Activated naive CD4-positive, alpha-beta T cell treated with anti-CD3 and anti-CD28 coated beads for 36 hours (primary cell): ENCODE results near the gene ASB3. TPM values are rescaled to one million over a fixed set of nuclear protein-coding genes. Genes with fewer than 3 reads are reported as not detected.
"Not testable (repeated sequence)": the region's sequence is repeated elsewhere in the genome, so short reads cannot be mapped to it uniquely, and the experiment has no call there.

Experiments
- CTCF ChIA-PET: fragments of 350-600 bp; sonication (Branson Sonifier 250); formaldehyde crosslinking; loops from one replicate; lab custom pipeline; 2021; ENCODE audit warnings: antibody characterized with exemption; lab: Charles Lee
- DNase-seq: peaks from one replicate; pipeline ENCODE4 v3.0.0-alpha.2; 2020
- H3K27ac Mint-ChIP-seq: one replicate; pipeline ENCODE4 v1.8.0; 2021; ENCODE audit warnings: mild to moderate bottlenecking, mixed read lengths
- H3K27me3 Mint-ChIP-seq: one replicate; pipeline ENCODE4 v1.8.0; 2021; ENCODE audit warnings: low read depth, mixed read lengths
- H3K36me3 Mint-ChIP-seq: one replicate; pipeline ENCODE4 v1.8.0; 2021; ENCODE audit warnings: low read depth, mixed read lengths
- H3K4me1 Mint-ChIP-seq: one replicate; pipeline ENCODE4 v1.8.0; 2021; ENCODE audit warnings: low read depth, mixed read lengths
- H3K4me3 Mint-ChIP-seq: one replicate; pipeline ENCODE4 v1.8.0; 2021; ENCODE audit warnings: mild to moderate bottlenecking, moderate library complexity, mixed read lengths
- H3K9me3 Mint-ChIP-seq: one replicate; pipeline ENCODE4 v1.8.0; 2021; ENCODE audit warnings: mixed read lengths
- intact Hi-C: fragments of 100-400 bp; cut with micrococcal nuclease; formaldehyde crosslinking; loops from one replicate; pipeline ENCODE4 v1.15.1; 2023
- total RNA-seq, 2 experiments: library from RNA; stranded (reverse); gene quantifications; one replicate each; pipeline ENCODE4 v1.2.3, GENCODE V29; 2021

ASB3 gene
- total RNA-seq, 2 experiments from 2014 or later, result 17.2 to 19.1 TPM

DNA sequence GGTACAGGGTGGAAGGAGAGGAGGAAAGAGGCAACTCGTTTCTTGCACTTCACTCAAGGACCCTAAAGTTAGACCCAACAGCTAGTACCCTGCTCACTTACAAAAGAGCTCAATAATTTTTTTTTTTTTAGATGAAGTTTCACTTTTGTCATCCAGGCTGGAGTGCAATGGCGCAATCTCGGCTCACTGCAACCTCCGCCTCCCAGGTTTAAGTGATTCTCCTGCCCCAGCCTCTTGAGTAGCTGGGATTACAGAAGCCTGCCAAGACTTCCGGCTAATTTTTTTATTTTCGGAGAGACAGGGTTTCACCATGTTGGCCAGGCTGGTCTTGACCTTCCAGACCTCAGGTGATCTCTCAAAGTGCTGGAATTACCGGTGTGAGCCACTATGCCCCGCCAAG, 4.1 kb downstream of the ASB3 start:
- H3K9me3 Mint-ChIP-seq, result no peaks in the 10 kb centered on the region
- peaks cover 18% of the 10 kb centered on the region for H3K36me3 Mint-ChIP-seq
- DNase-seq, result no peak
- no peak overlapping the region for H3K27ac Mint-ChIP-seq
- CTCF ChIA-PET, result no interaction called here
- H3K4me3 Mint-ChIP-seq, result no peak overlapping the region
- H3K4me1 Mint-ChIP-seq, result peaks cover 43% of the 10 kb centered on the region
- intact Hi-C loops, result loop anchor here (10.0 kb wide), 3 partner anchors 492 to 1832 kb away; partner anchors contain the start of gene PPP4R3B
- H3K27me3 Mint-ChIP-seq, result no peaks in the 10 kb centered on the region

DNA sequence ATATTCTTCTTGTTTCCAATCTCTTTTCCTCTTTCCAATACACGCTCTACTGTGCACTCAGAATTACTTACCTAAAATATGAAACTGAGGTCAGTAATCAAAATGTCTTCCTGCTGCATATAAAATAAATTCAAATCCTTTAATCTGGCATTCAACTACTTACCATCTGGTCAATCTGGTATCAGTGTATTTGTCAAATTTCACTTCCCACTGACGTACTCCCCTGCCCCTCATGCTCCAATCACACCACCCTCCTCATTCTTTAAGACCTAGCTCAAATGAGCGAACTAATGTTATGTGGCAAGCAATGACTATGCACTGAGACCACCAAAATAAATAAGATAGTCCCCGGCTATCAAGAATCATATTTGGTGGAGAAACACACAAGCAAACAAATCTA, 6.7 kb downstream of the ASB3 start:
- Mint-ChIP-seq H3K27ac (no peak overlapping the region), H3K4me1 (peaks cover 45% of the 10 kb centered on the region), H3K4me3 (no peak overlapping the region), H3K36me3 (peaks cover 23% of the 10 kb centered on the region), H3K9me3 (no peaks in the 10 kb centered on the region), H3K27me3 (no peaks in the 10 kb centered on the region)
- CTCF ChIA-PET, result no interaction called here
- intact Hi-C loops, result loop anchor here (10.0 kb wide), 3 partner anchors 495 to 1835 kb away; partner anchors contain the start of gene PPP4R3B
- DNase-seq, result no peak

DNA sequence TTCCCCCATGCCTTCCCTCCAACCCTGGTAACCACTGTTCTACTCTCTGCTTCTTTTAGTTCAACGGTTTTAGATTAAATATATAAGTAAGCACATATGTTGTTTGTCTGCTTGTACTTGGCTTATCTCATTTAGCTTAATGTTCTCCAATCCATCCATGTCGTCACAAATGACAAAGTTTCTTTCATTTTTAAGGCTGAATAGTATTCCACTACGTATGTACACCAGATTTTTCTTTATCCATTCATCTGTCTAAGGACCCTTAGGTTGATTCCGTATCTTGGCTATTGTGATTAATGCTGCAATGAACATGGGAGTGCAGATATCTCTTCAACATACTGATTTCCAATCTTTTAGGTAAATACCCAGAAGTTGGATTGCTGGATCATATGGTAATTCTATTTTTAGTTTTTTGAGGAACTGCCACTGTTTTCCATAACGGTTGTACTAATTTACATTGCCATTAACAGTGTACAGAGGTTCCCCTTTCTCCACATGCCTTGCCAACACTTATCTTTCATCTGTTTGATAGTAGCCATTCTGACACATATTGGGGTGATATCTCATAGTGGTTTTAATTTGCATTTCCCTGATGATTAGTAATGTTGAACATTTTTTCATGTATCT, 8.1 kb downstream of the ASB3 start:
- no peak for DNase-seq
- peaks cover 25% of the 10 kb centered on the region for H3K36me3 Mint-ChIP-seq
- no peak overlapping the region for H3K4me3 Mint-ChIP-seq
- H3K27me3 Mint-ChIP-seq, result no peaks in the 10 kb centered on the region
- H3K9me3 Mint-ChIP-seq, result no peaks in the 10 kb centered on the region
- peaks cover 36% of the 10 kb centered on the region for H3K4me1 Mint-ChIP-seq
- H3K27ac Mint-ChIP-seq, result no peak overlapping the region
- CTCF ChIA-PET, result no interaction called here
- intact Hi-C loops, result no loop called here

DNA sequence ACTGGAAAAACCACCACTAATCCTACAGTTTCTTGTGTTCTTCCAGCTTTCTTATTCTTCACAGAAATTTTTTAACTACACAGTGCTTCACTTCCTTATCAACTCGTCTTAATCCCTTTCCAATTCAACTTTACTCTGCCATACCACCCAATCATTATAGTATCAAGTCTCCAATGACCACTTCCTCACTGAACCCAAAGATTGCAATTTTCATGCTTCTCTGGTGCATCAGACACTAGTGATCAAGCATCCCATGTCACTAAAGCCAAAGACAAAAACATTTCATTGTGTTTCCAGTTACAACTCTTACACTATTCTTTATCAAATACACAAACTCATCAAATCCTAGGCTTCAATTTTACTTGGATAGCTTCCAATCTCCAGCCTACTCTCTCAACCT, 9.6 kb downstream of the ASB3 start:
- intact Hi-C loops, result no loop called here
- Mint-ChIP-seq H3K27me3 (no peaks in the 10 kb centered on the region), H3K36me3 (peaks cover 27% of the 10 kb centered on the region), H3K27ac (peak overlapping the region; percentile 6), H3K9me3 (no peaks in the 10 kb centered on the region), H3K4me1 (peaks cover 31% of the 10 kb centered on the region), H3K4me3 (no peak overlapping the region)
- DNase-seq, result no peak
- CTCF ChIA-PET, result no interaction called here

DNA sequence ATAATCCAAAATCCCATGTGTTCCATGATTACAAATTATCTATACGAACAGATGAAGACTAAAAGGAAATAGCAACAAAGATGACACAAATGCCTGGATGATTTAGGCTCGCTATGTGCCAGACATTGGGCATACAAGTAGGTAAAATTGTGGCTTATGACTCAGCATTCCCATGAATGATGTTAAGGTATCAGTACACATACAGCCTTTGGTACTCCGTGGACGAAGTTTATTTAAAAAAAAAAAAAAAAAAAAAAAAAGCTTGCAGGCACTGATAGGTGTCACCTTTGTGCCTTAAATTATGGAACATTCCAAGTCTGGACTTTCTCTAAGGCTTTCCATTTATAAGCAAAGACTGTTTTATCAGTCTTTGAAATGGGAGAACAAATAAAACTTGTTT, 16.5 kb downstream of the ASB3 start:
- peaks cover 30% of the 10 kb centered on the region for H3K4me1 Mint-ChIP-seq
- H3K27me3 Mint-ChIP-seq, result no peaks in the 10 kb centered on the region
- no peak for DNase-seq
- intact Hi-C loops, result no loop called here
- no peak overlapping the region for H3K4me3 Mint-ChIP-seq
- H3K9me3 Mint-ChIP-seq, result peaks cover 1% of the 10 kb centered on the region
- CTCF ChIA-PET, result interaction anchor here (0.7 kb wide), 1 partner anchor 53 kb away, joined by 3 read pairs; no protein-coding TSS in a partner anchor
- peaks cover 16% of the 10 kb centered on the region for H3K36me3 Mint-ChIP-seq
- H3K27ac Mint-ChIP-seq, result peak overlapping the region; percentile 50

DNA sequence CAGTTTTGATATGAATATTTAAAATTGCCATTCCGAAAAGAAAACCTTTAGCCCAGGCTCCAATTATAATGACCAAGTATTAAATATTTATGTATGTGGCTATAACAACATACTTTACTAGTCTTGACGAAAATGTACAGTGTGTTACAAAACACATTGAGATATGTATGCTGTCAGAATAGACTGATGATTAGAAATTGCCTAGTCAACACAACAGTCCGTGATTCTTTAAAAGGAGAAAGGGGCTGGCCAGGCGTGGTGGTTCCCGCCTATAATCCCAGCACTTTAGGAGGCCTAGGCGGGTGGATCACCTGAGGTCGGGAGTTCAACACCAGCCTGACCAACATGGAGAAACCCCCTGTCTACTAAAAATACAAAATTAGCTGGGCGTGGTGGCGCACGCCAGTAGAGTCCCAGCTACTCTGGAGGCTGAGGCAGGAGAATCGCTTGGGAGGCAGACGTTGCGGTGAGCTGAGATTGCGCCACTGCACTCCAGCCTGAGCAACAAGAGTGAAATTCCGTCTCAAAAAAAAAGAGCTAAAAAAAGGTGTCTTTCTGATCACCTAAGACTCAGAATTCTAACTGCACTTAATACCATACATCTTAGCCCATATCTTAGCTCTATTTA, 17.3 kb downstream of the ASB3 start:
- no peak overlapping the region for H3K27ac Mint-ChIP-seq
- peaks cover 16% of the 10 kb centered on the region for H3K36me3 Mint-ChIP-seq
- no peaks in the 10 kb centered on the region for H3K27me3 Mint-ChIP-seq
- H3K9me3 Mint-ChIP-seq, result peaks cover 1% of the 10 kb centered on the region
- CTCF ChIA-PET, result no interaction called here
- H3K4me3 Mint-ChIP-seq, result peak overlapping the region; percentile 94
- intact Hi-C loops, result loop anchor here (5.0 kb wide), 3 partner anchors 283 to 1463 kb away; partner anchors contain the start of genes CLHC1 and RPS27A
- no peak for DNase-seq
- H3K4me1 Mint-ChIP-seq, result peaks cover 30% of the 10 kb centered on the region

DNA sequence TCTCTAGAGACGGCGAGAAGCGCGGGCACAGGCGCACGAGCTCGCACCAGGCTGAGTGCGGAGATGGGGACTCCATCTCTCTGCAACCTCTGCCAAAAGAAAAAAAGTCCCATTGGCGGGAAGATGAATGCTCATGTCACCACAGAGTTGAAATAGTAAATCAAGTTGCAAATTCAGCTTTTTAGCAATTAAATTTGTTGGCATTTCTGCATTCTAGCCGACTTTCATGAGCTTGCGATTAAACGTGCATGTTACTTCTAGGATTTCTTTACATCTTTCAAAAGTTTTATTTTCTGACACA, 18.6 kb downstream of the ASB3 start:
- Mint-ChIP-seq H3K4me3 (peak overlapping the region; percentile 94), H3K27me3 (no peaks in the 10 kb centered on the region), H3K9me3 (peaks cover 1% of the 10 kb centered on the region), H3K36me3 (peaks cover 20% of the 10 kb centered on the region), H3K4me1 (peaks cover 26% of the 10 kb centered on the region), H3K27ac (peak overlapping the region; percentile 93)
- DNase-seq, result no peak
- CTCF ChIA-PET, result interaction anchor here (0.9 to 1.4 kb wide), 3 partner anchors 16 to 29 kb away, joined by 3 to 6 read pairs (median 3); no protein-coding TSS in a partner anchor
- intact Hi-C loops, result loop anchor here (5.0 kb wide), 3 partner anchors 284 to 1464 kb away; partner anchors contain the start of genes CLHC1 and RPS27A

DNA sequence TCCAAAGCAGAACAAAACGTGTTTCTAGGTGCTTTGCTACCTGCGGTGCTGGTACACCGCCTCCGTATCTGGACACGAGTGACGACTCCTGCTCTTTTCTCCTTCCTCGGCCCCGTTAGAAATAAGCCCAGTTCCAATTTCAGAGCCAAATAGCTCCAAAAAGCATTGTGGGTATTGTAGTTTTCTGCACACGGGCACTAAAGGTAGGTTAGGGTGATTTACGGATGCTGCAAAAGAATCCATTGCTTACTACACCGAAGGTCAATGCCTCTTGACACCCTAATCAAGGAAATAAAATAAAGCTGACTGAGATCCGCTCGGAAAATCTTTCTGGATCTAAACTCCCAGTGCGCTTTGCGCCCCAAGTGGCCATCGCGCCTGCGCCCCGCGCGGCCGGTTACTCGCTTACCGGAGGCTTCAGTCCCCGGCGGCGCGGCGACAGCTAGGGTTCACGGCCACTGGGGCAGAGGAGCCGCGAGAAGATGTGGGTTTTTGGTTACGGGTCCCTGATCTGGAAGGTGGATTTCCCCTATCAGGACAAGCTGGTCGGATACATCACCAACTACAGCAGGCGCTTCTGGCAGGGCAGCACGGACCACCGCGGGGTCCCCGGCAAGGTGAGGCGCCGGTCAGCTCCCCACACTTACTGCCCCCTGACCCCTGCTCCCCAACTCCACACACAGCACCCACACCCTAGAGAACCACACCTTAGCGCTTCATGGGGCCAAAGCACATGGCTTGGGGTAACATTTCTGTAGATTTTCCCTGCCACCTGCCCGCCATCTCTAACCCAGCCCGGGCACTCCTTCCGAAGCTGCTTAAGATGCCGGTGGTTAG, 19.1 kb downstream of the ASB3 start, which contains the start of gene CHAC2:
Gene CHAC2, plus strand, starts transcription at position 400 of the 837 bp plus-strand sequence. Its CDS starts 83 bp downstream, at position 483.
- intact Hi-C loops, result loop anchor here (1.0 to 5.0 kb wide), 9 partner anchors 15 to 1465 kb away; partner anchors contain the start of genes ACYP2, CLHC1, EML6 and ERLEC1
- CTCF ChIA-PET, result interaction anchor here (0.6 to 1.4 kb wide), 6 partner anchors 17 to 999 kb away, joined by 3 to 6 read pairs (median 3); no protein-coding TSS in a partner anchor
- Mint-ChIP-seq H3K27ac (peak within 1 kb of the TSS; percentile 93), H3K4me3 (peak within 1 kb of the TSS; percentile 94), H3K9me3 (peaks cover 1% of the 10 kb centered on the region), H3K4me1 (peaks cover 26% of the 10 kb centered on the region), H3K36me3 (peaks cover 22% of the 10 kb centered on the region), H3K27me3 (no peaks in the 10 kb centered on the region)
- DNase-seq, result peak; percentile 91

DNA sequence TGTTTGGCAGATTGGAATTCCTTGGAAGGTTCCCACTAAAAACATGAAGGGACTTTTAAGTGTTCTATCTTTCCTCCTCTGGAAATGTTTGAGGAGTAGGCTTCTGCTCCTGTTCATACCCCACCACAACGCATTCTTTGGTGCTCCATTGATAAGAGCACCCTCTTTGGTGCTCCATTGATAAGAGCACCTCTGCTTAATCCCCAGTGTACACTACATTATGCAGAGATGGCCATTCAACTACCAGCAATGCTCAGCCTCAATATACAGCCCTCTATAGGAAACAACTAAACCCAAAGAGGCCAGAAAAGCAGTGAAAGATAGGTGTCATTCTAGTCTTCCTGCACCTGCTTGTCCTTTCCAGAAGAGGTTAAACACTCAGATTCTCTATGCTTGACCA, 21.0 kb downstream of the ASB3 start:
- intact Hi-C loops, result loop anchor here (2.0 to 5.0 kb wide), 4 partner anchors 287 to 1467 kb away; partner anchors contain the start of genes CLHC1, RPS27A and RTN4
- Mint-ChIP-seq H3K27me3 (no peaks in the 10 kb centered on the region), H3K4me3 (no peak overlapping the region), H3K9me3 (no peaks in the 10 kb centered on the region), H3K36me3 (peaks cover 22% of the 10 kb centered on the region), H3K4me1 (peaks cover 21% of the 10 kb centered on the region), H3K27ac (no peak overlapping the region)
- CTCF ChIA-PET, result no interaction called here
- no peak for DNase-seq

DNA sequence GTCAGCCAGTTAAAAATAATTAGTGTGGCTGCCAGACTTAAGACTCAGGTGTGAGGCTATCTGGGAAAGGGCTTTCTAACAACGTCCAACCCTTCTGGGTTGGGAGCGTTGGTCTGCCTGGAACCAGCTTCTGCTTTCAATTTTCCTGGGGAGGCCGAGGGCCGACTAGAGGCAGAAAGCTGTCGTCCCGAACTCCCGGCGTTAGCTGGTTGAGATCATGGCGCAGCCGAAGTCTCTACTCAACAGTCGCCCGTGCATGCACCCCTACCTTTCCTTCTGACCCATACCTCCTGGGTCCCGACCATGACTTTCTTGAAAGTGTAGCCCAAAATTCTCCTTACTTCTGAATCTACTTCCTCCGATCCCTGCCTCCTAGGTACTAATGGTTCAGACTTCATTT, 29.5 kb downstream of the ASB3 start:
- H3K9me3 Mint-ChIP-seq, H3K27me3 Mint-ChIP-seq, H3K27ac Mint-ChIP-seq, intact Hi-C loops, CTCF ChIA-PET, DNase-seq, H3K4me3 Mint-ChIP-seq: not testable (repeated sequence)
- H3K4me1 Mint-ChIP-seq, result peaks cover 10% of the 10 kb centered on the region
- H3K36me3 Mint-ChIP-seq, result peaks cover 25% of the 10 kb centered on the region

DNA sequence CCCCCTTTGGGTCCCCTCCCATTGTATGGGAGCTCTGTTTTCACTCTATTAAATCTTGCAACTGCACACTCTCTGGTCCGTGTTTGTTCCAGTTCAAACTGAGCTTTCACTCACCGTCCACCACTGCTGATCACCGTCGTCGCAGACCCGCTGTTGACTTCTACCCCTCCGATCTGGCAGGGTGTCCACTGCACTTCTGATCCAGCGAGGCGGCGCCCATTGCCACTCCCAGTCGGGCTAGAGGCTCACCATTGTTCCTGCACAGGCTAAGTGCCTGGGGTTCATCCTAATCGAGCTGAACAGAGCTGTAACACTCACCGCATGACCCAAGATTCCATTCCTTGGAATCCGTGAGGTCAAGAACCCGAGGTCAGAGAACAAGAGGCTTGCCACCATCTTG, 30.1 kb downstream of the ASB3 start:
- H3K4me1 Mint-ChIP-seq, result peaks cover 14% of the 10 kb centered on the region
- H3K36me3 Mint-ChIP-seq, result peaks cover 21% of the 10 kb centered on the region
- no peak overlapping the region for H3K27ac Mint-ChIP-seq
- intact Hi-C loops, result no loop called here
- no peak overlapping the region for H3K4me3 Mint-ChIP-seq
- DNase-seq, result no peak
- CTCF ChIA-PET, result no interaction called here
- no peaks in the 10 kb centered on the region for H3K27me3 Mint-ChIP-seq
- H3K9me3 Mint-ChIP-seq, result no peaks in the 10 kb centered on the region

DNA sequence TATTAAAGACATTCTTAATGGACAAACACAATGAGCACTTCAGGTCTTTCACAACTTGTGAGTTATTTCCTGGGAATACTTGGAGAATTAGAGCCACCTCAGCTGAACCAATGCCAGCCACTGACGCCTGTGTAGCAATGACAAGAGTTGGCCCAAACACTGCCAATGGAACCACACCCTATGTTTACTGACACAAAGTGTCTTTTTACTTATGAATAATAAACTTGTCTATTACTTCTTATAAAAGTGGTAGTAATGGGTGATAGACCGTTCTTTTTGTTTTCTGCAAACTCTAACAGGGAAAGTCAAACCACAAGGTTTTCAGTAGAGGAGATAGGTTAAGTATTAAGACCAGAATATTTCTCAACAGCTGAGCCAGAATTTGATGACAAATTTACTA, 31.6 kb downstream of the ASB3 start:
- Mint-ChIP-seq H3K9me3 (no peaks in the 10 kb centered on the region), H3K4me3 (no peak overlapping the region), H3K36me3 (peaks cover 19% of the 10 kb centered on the region), H3K27me3 (no peaks in the 10 kb centered on the region), H3K27ac (no peak overlapping the region), H3K4me1 (peaks cover 21% of the 10 kb centered on the region)
- intact Hi-C loops, result no loop called here
- no peak for DNase-seq
- CTCF ChIA-PET, result no interaction called here
